NCI-H187 (cell line): Measurements from ENCODE around the gene TROAP.
"Not testable (repeated sequence)": the region's sequence is repeated elsewhere in the genome, so short reads cannot be mapped to it uniquely, and the experiment has no call there.

Source experiments
- DNase-seq, 2 experiments: peaks; one replicate each; lab custom pipeline; 2025; lab: John Stamatoyannopoulos, UW

The TROAP gene

DNA sequence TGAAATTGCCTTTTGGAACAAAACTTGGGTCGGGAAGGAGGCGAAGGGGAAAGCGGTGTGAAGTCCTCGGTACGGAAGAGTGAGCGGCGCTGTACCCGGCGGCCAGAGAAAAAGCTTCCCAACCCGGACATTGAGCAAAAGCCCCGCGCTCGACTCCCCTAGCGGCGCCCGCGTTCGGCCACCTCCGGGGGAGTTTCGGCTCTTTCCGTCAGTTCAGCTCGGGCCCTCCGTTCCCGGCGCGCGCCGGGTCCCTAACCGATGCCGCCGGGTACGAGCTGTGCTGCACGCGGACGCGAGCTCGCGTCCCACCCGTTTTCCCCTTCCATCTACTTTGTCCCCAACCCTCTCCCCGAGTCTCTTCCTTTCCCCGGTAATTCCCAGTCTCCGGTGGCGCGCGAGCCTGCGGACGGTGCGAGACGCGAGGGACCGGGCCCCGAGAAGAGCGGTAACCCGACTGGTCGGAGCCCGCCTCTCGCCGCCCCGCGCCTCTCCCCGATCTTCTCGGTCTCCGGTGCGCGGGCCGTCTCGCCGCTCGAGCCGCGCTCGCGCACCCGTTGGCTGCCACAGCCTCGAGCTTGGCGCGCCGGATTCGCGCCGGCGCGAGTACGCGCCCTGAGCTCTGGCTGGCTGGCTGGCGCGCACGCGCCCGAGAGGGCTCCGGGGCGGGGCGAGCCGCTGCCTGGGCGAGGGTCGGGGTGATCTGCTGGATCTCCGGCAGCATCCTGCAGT is 43.8 kb downstream of the TROAP start:
- peak; percentile 94 to 96 for DNase-seq

DNA sequence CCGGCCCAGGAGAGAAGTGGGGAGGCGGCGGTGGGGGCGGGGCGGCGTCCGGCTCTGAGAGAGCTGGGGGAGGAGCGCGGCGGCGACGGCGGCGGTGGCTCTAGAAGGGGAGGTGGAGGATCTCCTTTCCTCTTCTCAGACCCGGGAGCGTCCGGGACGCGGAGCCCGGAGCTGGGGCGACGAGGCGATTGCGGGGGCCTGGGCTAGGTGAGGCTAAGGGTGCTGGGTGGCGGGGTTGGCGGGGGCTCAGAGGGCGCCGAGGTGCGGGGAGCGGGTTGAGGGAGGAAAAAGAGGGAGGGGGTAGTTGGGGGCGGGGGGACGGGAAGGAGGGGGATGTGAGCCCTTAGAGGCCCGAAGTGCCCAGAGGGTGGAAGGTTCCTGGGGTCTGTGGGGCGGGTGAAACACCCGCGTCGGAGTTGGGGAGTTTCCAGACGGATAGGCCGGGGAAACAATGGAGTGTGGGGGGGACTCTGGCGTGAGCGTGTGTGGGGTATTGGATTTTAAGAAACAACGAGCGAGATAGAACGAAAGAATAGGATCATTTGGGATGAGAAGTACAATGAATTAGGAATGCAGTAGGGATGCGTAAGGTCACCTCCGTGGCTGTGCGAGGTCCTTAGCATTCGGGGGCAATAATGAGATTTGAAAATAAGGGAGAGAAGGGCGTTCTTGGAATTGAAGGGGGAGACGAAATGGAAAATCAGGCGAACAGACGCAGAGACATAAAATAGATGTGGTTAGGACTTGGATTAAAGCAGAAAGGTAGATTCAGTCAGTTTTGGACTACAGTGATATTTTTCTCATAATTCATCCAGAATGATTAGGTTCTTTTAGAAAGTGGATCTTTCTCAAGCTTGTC is 44.6 kb downstream of the TROAP start, which contains the start of gene SPATS2:
SPATS2 (plus strand) TSS at position 82 of the 859 bp plus-strand sequence. CDS start 93,551 bp downstream, outside the sequence.
- DNase-seq: peak in 1 of 2 experiments; percentile 43

DNA sequence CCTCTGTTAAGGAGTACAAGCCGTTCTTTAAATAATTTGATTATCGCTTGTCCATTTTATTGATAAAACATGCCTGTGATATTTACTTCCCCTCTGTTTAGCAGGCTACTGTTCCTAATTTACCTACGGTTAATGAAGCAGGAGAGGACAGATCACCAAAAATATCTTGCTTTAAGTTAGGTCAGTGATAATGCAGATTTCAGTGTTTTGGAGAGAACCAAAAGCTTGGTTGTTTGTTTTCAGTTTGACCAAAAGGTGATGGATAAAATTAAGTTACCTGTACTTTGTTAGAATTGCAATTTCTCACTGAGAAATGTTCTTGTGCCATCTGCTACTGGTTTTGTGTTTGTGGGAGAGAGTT is 45.2 kb downstream of the TROAP start:
- no peak for DNase-seq

DNA sequence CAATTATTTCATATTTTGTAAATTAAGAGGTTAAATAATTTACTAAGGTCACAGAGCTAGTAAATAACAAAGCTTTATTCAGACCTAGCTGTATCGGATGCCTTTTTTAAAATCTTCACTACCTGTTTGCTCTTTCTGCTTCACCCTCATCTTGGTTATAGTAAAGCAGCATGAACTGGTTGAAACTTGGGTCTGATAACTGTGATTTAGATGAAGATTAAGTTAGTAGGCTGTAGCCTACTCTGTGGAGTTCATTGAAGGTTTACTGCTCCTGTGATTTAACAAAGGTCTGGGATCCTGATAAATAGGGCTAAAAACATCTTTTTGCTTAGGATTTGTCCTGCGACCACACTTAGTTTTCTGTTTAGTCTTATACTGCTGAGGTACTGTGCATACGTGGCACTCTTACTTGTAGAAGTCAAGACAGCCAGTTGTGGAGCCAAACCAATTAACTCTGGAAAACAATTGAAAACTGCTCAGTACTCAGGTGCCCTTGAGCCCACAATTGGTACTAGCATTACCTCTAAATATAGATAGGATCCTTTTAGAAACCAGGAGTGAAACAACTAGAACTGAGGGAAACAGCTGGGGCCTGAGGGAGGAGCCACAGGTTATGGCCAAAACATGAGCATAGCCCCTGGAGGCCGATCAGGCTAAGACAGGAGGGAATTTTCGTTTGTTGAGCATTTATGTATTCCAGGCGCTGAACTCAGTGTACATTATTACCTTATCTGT is 46.5 kb downstream of the TROAP start:
- peak; percentile 32 to 52 for DNase-seq

DNA sequence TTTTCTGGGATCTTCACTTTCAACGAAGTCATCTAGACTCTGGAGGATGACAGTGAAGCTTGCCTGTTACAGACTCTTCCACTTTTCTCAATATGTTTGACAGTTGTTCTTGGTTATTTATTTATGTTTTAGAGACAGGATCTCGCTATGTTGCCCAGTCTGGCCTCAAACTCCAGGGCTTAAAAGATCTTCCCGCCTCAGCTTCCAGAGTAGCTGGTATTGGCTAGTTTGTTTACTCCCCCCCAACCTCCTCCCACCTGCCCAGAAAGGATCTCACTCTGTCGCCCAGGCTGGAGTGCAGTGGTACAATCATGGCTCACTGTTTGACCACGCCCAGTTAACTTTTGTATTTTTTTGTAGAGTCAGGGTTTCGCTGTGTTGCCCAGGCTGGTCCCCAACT is 47.5 kb downstream of the TROAP start:
- no peak for DNase-seq

DNA sequence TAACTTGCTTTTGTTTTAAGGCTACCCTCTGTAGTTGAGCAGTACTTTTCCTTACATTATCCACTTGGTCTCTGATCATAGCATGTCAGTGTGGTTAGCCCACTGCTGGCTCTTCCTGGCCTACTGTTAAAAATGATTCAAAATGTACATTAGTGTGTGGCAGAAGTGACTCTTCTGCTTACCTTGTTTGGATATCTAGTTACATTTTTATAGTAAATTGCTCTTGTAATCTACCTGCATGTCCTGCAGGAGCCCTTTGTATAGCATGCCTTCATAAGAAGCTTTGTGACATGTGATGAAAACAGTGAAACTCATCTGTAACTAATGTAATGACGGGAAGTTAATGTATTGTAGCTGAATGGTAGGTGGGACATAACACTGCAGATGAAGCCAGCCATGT is 52.4 kb downstream of the TROAP start:
- DNase-seq: no peak

DNA sequence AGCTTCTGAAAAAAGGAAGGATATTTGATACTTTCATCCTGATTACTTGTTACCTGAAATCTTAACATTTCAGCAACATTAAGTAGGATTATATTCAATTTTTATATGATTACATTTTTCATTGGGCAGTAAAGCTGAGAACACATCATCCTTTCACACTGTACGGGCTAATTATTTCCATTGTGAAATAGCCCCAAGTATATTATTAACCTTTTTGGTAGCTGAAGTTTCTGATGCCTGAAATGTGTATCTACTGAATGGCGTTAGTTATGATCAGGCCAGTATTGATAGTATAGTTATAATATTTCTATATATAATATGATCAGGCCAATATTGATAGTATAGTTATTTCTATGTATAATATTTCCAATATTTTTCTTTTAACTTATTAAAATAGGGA is 54.3 kb downstream of the TROAP start:
- DNase-seq: no peak

DNA sequence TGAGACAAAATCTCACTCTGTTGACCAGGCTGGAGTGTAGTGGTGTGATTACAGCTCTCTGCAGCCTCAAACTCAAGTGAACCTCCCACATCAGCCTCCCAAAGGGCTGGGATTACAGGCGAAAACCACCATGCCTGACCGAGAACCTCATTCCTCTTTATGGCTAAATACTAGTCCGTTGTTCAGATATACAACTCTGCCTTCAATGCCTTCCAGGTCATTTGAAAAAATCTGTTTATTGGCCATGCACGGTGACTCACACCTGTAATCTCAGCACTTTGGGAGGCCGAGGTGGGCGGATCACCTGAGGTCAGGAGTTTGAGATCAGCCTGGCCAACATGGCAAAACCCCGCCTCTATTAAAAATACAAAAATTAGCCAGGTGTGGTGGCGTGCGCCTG is 57.1 kb downstream of the TROAP start:
- DNase-seq: not testable (repeated sequence)
